AG04450 (cell line): Measurements from ENCODE around the gene OS9. TPM values are rescaled to one million over a fixed set of nuclear protein-coding genes. Genes with fewer than 3 reads are reported as not detected.

Experiments used
- CTCF ChIA-PET: fragments of 300-600, 350-600 bp; formaldehyde crosslinking; extraction: SDS; loops from one replicate; lab custom pipeline; 2022; ENCODE audit warnings: antibody characterized with exemption, inconsistent platforms; lab: Charles Lee
- POLR2A ChIA-PET: fragments of 350-600 bp; formaldehyde crosslinking; extraction: SDS; loops from one replicate; lab custom pipeline; 2021; ENCODE audit warnings: antibody characterized with exemption, inconsistent platforms; lab: Yijun Ruan, JAX
- DNase-seq: peaks from one replicate; pipeline ENCODE4 v3.0.0-alpha.2; 2011; ENCODE audit warnings: low read depth, low spot score
- H3K27ac ChIP-seq: one replicate; pipeline ENCODE4 v1.5.1; 2012; ENCODE audit warnings: low read depth, low read length, control low read depth
- H3K27me3 ChIP-seq: one replicate; pipeline ENCODE4 v1.6.0; 2012; ENCODE audit warnings: low read length; ENCODE audit not compliant: control insufficient read depth, insufficient read depth
- H3K4me3 ChIP-seq: 2 replicates; pipeline ENCODE4 v1.5.1; 2011; ENCODE audit warnings: mild to moderate bottlenecking, low read depth, low read length, control low read depth
- H3K9me3 ChIP-seq: 2 replicates; pipeline ENCODE4 v1.5.1; 2012; ENCODE audit warnings: low read length; ENCODE audit not compliant: control insufficient read depth, insufficient read depth
- polyA plus RNA-seq: library from polyadenylated mRNA; depleted of rRNA; stranded (reverse); fragments of >200 nt; gene quantifications from 2 replicates; pipeline ENCODE4 v1.2.3, GENCODE V29; 2011
- TF ChIP-seq, protein P1 (sequence below): IDR thresholded peaks from 2 replicates; pipeline ENCODE4 v1.5.1; 2011; ENCODE audit warnings: low read depth, low read length, control low read depth, inconsistent platforms

The OS9 gene
- polyA plus RNA-seq, 1 experiment: 310 TPM

DNA sequence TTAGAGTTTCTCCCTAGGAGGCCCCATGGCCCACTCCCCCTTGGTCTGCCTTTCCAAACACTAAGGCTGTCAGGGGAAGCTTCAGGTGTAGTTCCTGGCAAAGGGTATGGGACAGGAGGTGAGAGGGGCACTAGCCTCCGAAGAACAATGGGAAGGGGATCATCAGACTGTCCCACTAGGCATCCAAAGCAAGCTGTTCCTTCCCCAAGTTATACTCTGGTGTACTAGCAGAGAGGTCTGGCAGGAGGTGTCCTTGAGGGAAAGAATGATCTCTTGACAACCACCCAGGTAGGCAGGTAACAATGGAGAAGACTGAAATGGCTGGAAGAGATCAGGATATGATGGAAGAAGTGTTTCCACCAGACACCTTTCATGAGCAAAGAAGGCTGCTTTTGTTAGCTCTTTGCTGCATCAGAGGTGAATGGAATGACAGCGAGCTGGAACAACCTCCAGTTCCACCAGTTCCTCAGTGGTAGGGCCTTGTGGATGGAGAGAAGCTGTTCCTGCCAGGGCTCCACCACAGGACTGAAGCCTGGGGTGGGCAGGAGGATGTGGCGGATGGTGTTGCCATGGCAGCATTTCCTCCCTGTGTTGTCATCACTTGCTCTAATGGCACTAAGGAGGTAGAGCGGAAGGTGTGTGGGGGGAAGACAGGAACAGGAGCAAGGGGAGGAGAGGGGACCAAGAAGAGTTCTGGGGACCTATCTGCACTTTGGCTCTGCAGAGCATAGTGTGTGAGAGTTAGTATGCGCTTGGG, 46.9 kb downstream of the OS9 start:
- DNase-seq: no peak
- Histone ChIP-seq H3K27me3 (peaks cover 62% of the 10 kb centered on the region), H3K4me3 (no peak overlapping the region), H3K9me3 (no peaks in the 10 kb centered on the region; the same call in 1 of the 2 replicates), H3K27ac (no peak overlapping the region)
- ChIA-PET CTCF (interaction anchor here (1.5 to 1.7 kb wide), 3 partner anchors 15 to 156 kb away, joined by 3 to 6 read pairs (median 3); no protein-coding TSS in a partner anchor), POLR2A (interaction anchor here (1.4 kb wide), 1 partner anchor 15 kb away, joined by 3 read pairs; no protein-coding TSS in a partner anchor)
- TF ChIP-seq, protein P1, sequence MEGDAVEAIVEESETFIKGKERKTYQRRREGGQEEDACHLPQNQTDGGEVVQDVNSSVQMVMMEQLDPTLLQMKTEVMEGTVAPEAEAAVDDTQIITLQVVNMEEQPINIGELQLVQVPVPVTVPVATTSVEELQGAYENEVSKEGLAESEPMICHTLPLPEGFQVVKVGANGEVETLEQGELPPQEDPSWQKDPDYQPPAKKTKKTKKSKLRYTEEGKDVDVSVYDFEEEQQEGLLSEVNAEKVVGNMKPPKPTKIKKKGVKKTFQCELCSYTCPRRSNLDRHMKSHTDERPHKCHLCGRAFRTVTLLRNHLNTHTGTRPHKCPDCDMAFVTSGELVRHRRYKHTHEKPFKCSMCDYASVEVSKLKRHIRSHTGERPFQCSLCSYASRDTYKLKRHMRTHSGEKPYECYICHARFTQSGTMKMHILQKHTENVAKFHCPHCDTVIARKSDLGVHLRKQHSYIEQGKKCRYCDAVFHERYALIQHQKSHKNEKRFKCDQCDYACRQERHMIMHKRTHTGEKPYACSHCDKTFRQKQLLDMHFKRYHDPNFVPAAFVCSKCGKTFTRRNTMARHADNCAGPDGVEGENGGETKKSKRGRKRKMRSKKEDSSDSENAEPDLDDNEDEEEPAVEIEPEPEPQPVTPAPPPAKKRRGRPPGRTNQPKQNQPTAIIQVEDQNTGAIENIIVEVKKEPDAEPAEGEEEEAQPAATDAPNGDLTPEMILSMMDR: no peak

DNA sequence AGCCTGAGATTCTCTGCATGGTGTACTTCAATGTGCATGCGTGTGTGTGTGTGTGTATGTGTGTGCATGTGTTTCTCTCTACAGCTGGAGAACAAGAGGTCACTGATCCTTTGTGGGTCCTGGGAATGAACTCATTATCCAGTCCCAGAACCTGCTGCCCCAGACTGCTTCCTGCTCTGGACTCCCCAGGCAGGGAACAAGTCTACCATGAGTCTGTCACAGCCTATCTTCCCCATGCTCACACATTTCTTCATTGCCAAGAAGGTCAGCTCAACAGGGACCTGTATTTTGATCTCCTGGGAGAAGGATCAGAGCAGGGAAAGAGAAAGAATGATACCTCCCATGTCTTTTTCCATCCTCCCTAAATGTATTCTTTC, 47.5 kb downstream of the OS9 start:
- TF ChIP-seq, protein P1: no peak
- Histone ChIP-seq H3K27ac (no peak overlapping the region), H3K9me3 (no peaks in the 10 kb centered on the region; the same call in 1 of the 2 replicates), H3K27me3 (peaks cover 56% of the 10 kb centered on the region), H3K4me3 (no peak overlapping the region)
- DNase-seq: no peak
- CTCF ChIA-PET: interaction anchor here (1.5 to 1.7 kb wide), 3 partner anchors 15 to 157 kb away, joined by 3 to 6 read pairs (median 3); no protein-coding TSS in a partner anchor
- POLR2A ChIA-PET: interaction anchor here (1.4 kb wide), 1 partner anchor 15 kb away, joined by 3 read pairs; no protein-coding TSS in a partner anchor

DNA sequence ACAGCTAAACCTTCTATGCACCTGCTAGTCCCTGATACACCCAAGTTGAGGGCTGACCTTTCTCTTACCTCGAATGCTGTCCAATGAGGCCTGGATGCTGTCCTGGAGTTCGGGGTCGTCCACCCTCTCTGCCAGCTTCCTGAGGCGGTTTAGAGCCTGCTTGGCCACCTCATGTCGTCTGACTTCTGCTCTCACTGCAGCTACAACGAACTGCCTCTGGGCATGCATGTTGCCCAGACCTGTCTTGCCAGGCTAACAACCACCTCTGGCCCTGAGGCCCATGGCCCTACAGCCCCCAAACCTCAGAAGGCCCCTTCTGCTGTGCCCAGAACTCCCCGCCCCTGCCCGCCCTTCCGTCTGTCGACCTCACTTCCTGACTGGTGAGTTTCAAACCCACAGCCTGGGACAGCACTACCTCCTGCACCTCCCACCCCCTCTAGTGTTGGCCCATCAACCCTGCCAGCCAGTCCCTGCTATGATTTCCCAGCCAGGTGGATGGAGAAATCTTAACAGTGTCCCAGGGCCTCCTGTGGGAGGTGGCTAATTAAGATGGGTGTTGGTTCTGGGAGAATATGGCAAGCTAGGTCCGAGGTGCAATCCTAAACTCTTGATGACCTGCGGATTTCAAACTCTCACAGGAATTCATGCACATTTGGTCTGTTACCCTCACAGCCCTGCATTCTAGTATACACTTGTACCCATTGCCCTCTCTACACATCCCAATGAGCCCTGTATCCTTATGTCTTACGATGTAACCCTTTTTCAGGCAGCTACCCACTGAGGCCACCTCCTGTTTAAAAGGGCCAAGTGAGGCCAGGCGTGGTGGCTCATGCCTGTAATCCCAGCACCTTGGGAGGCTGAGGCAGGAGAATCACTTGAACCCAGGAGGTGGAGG, 48.2 kb downstream of the OS9 start:
- Histone ChIP-seq H3K27ac (no peak overlapping the region), H3K9me3 (no peaks in the 10 kb centered on the region; the same call in 1 of the 2 replicates), H3K4me3 (no peak overlapping the region), H3K27me3 (peaks cover 49% of the 10 kb centered on the region)
- TF ChIP-seq, protein P1: no peak
- no peak for DNase-seq
- POLR2A ChIA-PET: interaction anchor here (1.4 kb wide), 1 partner anchor 16 kb away, joined by 3 read pairs; no protein-coding TSS in a partner anchor
- CTCF ChIA-PET: interaction anchor here (1.5 to 1.7 kb wide), 3 partner anchors 14 to 158 kb away, joined by 3 to 6 read pairs (median 3); no protein-coding TSS in a partner anchor

DNA sequence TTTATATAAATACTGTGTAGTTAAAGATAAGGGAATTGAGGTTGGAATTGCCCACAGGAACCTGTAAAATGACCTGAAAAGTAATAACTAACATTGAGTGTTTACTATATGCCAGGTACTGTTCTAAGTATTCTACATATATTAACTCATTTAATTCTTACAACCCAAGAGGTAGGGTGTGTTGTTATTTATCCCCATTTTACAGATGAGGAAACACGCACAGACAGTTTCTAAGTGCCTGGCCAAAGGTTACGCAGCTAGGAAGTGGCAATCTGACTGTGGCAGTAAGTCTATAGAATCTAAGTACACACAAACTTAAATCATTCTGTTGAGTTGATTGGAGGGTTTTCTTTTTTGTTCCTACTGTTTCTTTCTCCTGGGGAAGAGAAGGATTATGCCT, 49.8 kb downstream of the OS9 start:
- ChIA-PET POLR2A (interaction anchor here (1.2 to 2.5 kb wide), 3 partner anchors 8 to 28 kb away, joined by 7 to 8 read pairs (median 8); partner anchors contain the start of genes EEF1AKMT3 and METTL1), CTCF (interaction anchor here (0.8 to 2.1 kb wide), 2 partner anchors 17 to 153 kb away, joined by 3 to 9 read pairs; no protein-coding TSS in a partner anchor)
- TF ChIP-seq, protein P1: no peak

More for the DNA sequence above, 49.8 kb downstream of the OS9 start:
- Histone ChIP-seq H3K4me3 (no peak overlapping the region), H3K27me3 (peaks cover 35% of the 10 kb centered on the region), H3K9me3 (no peaks in the 10 kb centered on the region), H3K27ac (no peak overlapping the region)
- DNase-seq: no peak
